Endothelial cell of umbilical vein (primary cell): ENCODE results near the gene TRAPPC2L. TPM values are rescaled to one million over a fixed set of nuclear protein-coding genes. Genes with fewer than 3 reads are reported as not detected.

Experiments
- BruUV-seq: library from RNA; stranded (reverse); fragments of 400-500 nt; replicated peaks from 2 replicates; lab custom pipeline; 2021; lab: Mats Ljungman, UMichigan
- CTCF ChIA-PET: fragments of 300-600, 350-600 bp; sonication (Branson Sonifier 250); formaldehyde crosslinking; loops from one replicate; lab custom pipeline; 2021; ENCODE audit warnings: antibody characterized with exemption, inconsistent platforms; lab: Charles Lee
- POLR2A ChIA-PET: fragments of 300-600, 350-600 bp; sonication (Branson Sonifier 250); formaldehyde crosslinking; loops from one replicate; lab custom pipeline; 2021; ENCODE audit warnings: antibody characterized with exemption, inconsistent platforms; lab: Charles Lee
- DNase-seq: peaks from one replicate; pipeline ENCODE4 v3.0.0-alpha.2; 2011; ENCODE audit warnings: low read depth, low spot score
- FAIRE-seq: peaks from 2 replicates; lab custom pipeline; 2011; peaks lifted over from hg19 to GRCh38; lab: Jason Lieb, UNC
- H2AFZ ChIP-seq: 2 replicates; pipeline ENCODE4 v1.6.0; 2012; ENCODE audit warnings: low read depth, low read length, control low read depth, inconsistent platforms
- H3K27ac ChIP-seq: 2 replicates; pipeline ENCODE4 v1.5.1; 2011; ENCODE audit warnings: low read depth, mild to moderate bottlenecking, control low read depth, low read length, moderate library complexity; ENCODE audit not compliant: insufficient read depth
- H3K27me3 ChIP-seq, 2 experiments: 2 replicates each; pipeline versions ENCODE4 v1.6.0 to v1.6.1; 2011; ENCODE audit warnings: low read length in 2 of 2, mixed read lengths in 1 of 2; ENCODE audit not compliant: control insufficient read depth in 2 of 2, insufficient read depth in 2 of 2
- H3K36me3 ChIP-seq, 2 experiments: 2 replicates in 1 of 2; 3 replicates in 1 of 2; pipeline ENCODE4 v1.5.1; 2011; ENCODE audit warnings: low read length in 2 of 2, mild to moderate bottlenecking in 1 of 2, moderate library complexity in 1 of 2; ENCODE audit not compliant: control insufficient read depth in 2 of 2, insufficient read depth in 2 of 2; ENCODE audit errors: extremely low read depth in 1 of 2
- H3K4me1 ChIP-seq: 3 replicates; pipeline ENCODE4 v1.5.1; 2011; ENCODE audit warnings: mild to moderate bottlenecking, low read length; ENCODE audit not compliant: control insufficient read depth, insufficient read depth; ENCODE audit errors: extremely low read depth
- H3K4me2 ChIP-seq: 2 replicates; pipeline ENCODE4 v1.6.1; 2011; ENCODE audit warnings: low read length, control low read depth, mixed read lengths; ENCODE audit not compliant: insufficient read depth
- H3K4me3 ChIP-seq, 3 experiments: fragments of 200-600 bp in 1 of 3; sonication (generic), shearing (Covaris generic) in 1 of 3; replicated peaks in 1 of 3; 2 replicates each; pipeline ENCODE4 v1.5.1; 2011 to 2016; ENCODE audit warnings: control low read depth in 3 of 3, low read length in 3 of 3, mild to moderate bottlenecking in 2 of 3, inconsistent platforms in 1 of 3, low read depth in 1 of 3, moderate library complexity in 1 of 3; ENCODE audit not compliant: insufficient read depth in 1 of 3
- H3K79me2 ChIP-seq: 2 replicates; pipeline ENCODE4 v1.6.0; 2012; ENCODE audit warnings: low read length, inconsistent platforms; ENCODE audit not compliant: control insufficient read depth, insufficient read depth
- H3K9ac ChIP-seq: replicated peaks from 2 replicates; pipeline ENCODE3; 2011; ENCODE audit warnings: low read length, control low read depth; ENCODE audit not compliant: insufficient read depth; ENCODE audit errors: extremely low read depth
- H3K9me1 ChIP-seq: replicated peaks from 3 replicates; pipeline ENCODE4 v1.6.0; 2011; ENCODE audit warnings: mild to moderate bottlenecking, low read length; ENCODE audit not compliant: control insufficient read depth, insufficient read depth; ENCODE audit errors: extremely low read depth
- H3K9me3 ChIP-seq: replicated peaks from 2 replicates; pipeline ENCODE4 v1.5.1; 2012; ENCODE audit warnings: low read length, inconsistent platforms; ENCODE audit not compliant: control insufficient read depth, insufficient read depth
- H4K20me1 ChIP-seq: replicated peaks from 2 replicates; pipeline ENCODE3; 2011; ENCODE audit warnings: mild to moderate bottlenecking, low read length; ENCODE audit not compliant: control insufficient read depth, insufficient read depth; ENCODE audit errors: extremely low read depth
- CTCF ChIP-seq, 2 donors: IDR thresholded peaks; 1 replicate in 1 of 2; 2 replicates in 1 of 2; pipeline ENCODE4 v1.5.1; 2011; ENCODE audit warnings: low read length in 2 of 2, mild to moderate bottlenecking in 2 of 2, moderate library complexity in 2 of 2, control low read depth in 1 of 2, inconsistent platforms in 1 of 2, low read depth in 1 of 2; ENCODE audit not compliant: insufficient read depth in 1 of 2; ENCODE audit errors: extremely low read depth in 1 of 2
- FOS ChIP-seq: IDR thresholded peaks from 2 replicates; pipeline ENCODE4 v1.6.1; 2011; ENCODE audit warnings: mild to moderate bottlenecking, low read length, moderate library complexity, borderline replicate concordance; ENCODE audit not compliant: insufficient read depth
- GATA2 ChIP-seq: IDR thresholded peaks from 2 replicates; pipeline ENCODE4 v1.7.0; 2011; ENCODE audit warnings: low read depth, mild to moderate bottlenecking, moderate library complexity, mixed read lengths, low read length; ENCODE audit not compliant: insufficient read length, insufficient read depth
- MAX ChIP-seq: IDR thresholded peaks from 2 replicates; pipeline ENCODE4 v1.6.1; 2011; ENCODE audit not compliant: insufficient read depth, insufficient read length
- POLR2A ChIP-seq: IDR thresholded peaks from 2 replicates; pipeline ENCODE4 v1.6.1; 2012; ENCODE audit warnings: low read depth, mild to moderate bottlenecking, control low read depth, low read length
- dilution Hi-C: fragments of 300-500 bp; cut with MboI; formaldehyde crosslinking; loops from one replicate; pipeline ENCODE4 v1.15.0; 2019; ENCODE audit warnings: low sequenced_read_pairs; ENCODE audit not compliant: extremely low pct_ligation_motif_present
- intact Hi-C: fragments of 100-400 bp; cut with micrococcal nuclease; formaldehyde crosslinking; loops from one replicate; pipeline ENCODE4 v1.10.0; 2022
- polyA plus RNA-seq, 4 experiments: library from polyadenylated mRNA; depleted of rRNA in 3 of 4; stranded (reverse) in 3 of 4; unstranded in 1 of 4; fragments of >200 nt; gene quantifications; 2 replicates each; pipeline versions ENCODE4 v1.2.1 to v1.2.3, GENCODE V29; 2011 to 2012; ENCODE audit warnings: missing spikeins in 1 of 4
- total RNA-seq: library from RNA; stranded (reverse); gene quantifications from 2 replicates; pipeline ENCODE4 v1.2.3, GENCODE V29; 2021

TRAPPC2L gene
- total and polyA plus RNA-seq, 2 donors (not counting 3 experiments of a cell fraction or from before 2014, with no cell fraction given) = 61.9 to 131 TPM

- Histone ChIP-seq H3K27me3 (no peaks in the 10 kb centered on the region), H3K36me3 (peaks cover 0 to 3% of the 10 kb centered on the region in 2 experiments), H3K79me2 (no peaks in the 10 kb centered on the region), H3K4me1 (no peaks in the 10 kb centered on the region), H3K4me2 (no peak overlapping the region), H3K27ac (no peak overlapping the region), H3K9ac (no peak overlapping the region), H4K20me1 (no peaks in the 10 kb centered on the region), H3K4me3 (no peak overlapping the region), H2AFZ (no peak overlapping the region), H3K9me1 (no peaks in the 10 kb centered on the region), H3K9me3 (no peaks in the 10 kb centered on the region)
- TF ChIP-seq MAX (no peak), FOS (no peak), GATA2 (no peak), CTCF (IDR thresholded peaks at IDR 0.05; ENCODE audit: extremely low read depth in 1 of 2, insufficient read depth in 1 of 2, low read depth in 1 of 2, low read length in 2 of 2) (no peak), POLR2A (no peak)
- ChIA-PET CTCF (interaction anchor here (1.5 kb wide), 1 partner anchor 20 kb away, joined by 4 read pairs; no protein-coding TSS in a partner anchor), POLR2A (no interaction called here)
- BruUV-seq = no TSS peak
- dilution Hi-C loops = no loop called here
- no peak for DNase-seq
- intact Hi-C loops = no loop called here
- FAIRE-seq = no peak
Observed at GRCh38 chr16:88826070-88826840, 30.7 kb upstream of the TRAPPC2L start.
